Tibial nerve (tissue), 4 donors: ENCODE results near the gene SLC1A3. TPM values are rescaled to one million over a fixed set of nuclear protein-coding genes. Genes with fewer than 3 reads are reported as not detected.

Experiments
- DNase-seq, 2 donors: peaks; one replicate each; pipeline ENCODE4 v3.0.0-alpha.2; 2019; ENCODE audit warnings: low spot score in 2 of 2
- H3K27ac ChIP-seq, 4 donors: fragments of 200-600 bp; sonication (generic) in 3 of 4; one replicate each; pipeline ENCODE4 v1.5.1; 2017 to 2019; ENCODE audit warnings: mild to moderate bottlenecking in 1 of 4
- H3K27me3 ChIP-seq, 2 donors: fragments of 200-600 bp; sonication (generic) in 1 of 2; one replicate each; pipeline versions ENCODE4 v1.5.1 to v1.6.0; 2017 to 2019
- H3K36me3 ChIP-seq, 3 donors: fragments of 200-600 bp; sonication (generic); one replicate each; pipeline ENCODE4 v1.5.1; 2018 to 2019
- H3K4me1 ChIP-seq, 4 donors: fragments of 200-600 bp; sonication (generic) in 3 of 4; one replicate each; pipeline ENCODE4 v1.5.1; 2017 to 2019
- H3K4me3 ChIP-seq, 4 donors: fragments of 200-600 bp; sonication (generic) in 3 of 4; one replicate each; pipeline ENCODE4 v1.5.1; 2017 to 2019; ENCODE audit warnings: mild to moderate bottlenecking in 1 of 4, moderate library complexity in 1 of 4
- H3K9me3 ChIP-seq, 4 donors: fragments of 200-600 bp; sonication (generic) in 3 of 4; one replicate each; pipeline ENCODE4 v1.5.1; 2017 to 2019
- CTCF ChIP-seq, 5 experiments: fragments of 200-600 bp in 3 of 5; fragments of 450-650 bp in 2 of 5; sonication (generic) in 3 of 5; IDR thresholded peaks; one replicate each; pipeline ENCODE4 v1.5.1; 2016 to 2019; ENCODE audit warnings: antibody characterized with exemption in 5 of 5, mild to moderate bottlenecking in 3 of 5, moderate library complexity in 2 of 5
- EP300 ChIP-seq, 2 donors: sonication (generic); formaldehyde crosslinking; IDR thresholded peaks; one replicate each; pipeline ENCODE4 v1.6.1; 2017; ENCODE audit warnings: antibody characterized with exemption in 2 of 2, mild to moderate bottlenecking in 1 of 2
- POLR2A ChIP-seq, 2 donors: fragments of 450-650 bp; IDR thresholded peaks; one replicate each; pipeline ENCODE4 v1.6.1; 2017; ENCODE audit warnings: antibody characterized with exemption in 2 of 2, mild to moderate bottlenecking in 2 of 2, moderate library complexity in 2 of 2
- WGBS, 2 donors: methylation state at CpG; one replicate each; pipeline ENCODE4 v1.1.5; 2018; 5-methylcytosine and 5-hydroxymethylcytosine counted together
- total RNA-seq, 4 donors: library from RNA; depleted of rRNA; stranded (reverse); fragments of >200 nt; gene quantifications; one replicate each; pipeline ENCODE4 v1.1.0, GENCODE V29; 2016

SLC1A3 gene
- total RNA-seq, 4 donors from 2014 or later = 22.0 to 123 (median 75.0) TPM

GRCh38 chr5:36593867-36594266, 12.5 kb upstream of the SLC1A3 start:
- no peak overlapping the region for H3K27ac ChIP-seq
- 60 to 66% methylated on average over 4 of the region's 4 CpGs for WGBS, 2 donors
- no peaks in the 10 kb centered on the region for H3K9me3 ChIP-seq
- no peaks in the 10 kb centered on the region for H3K27me3 ChIP-seq
- H3K4me1 ChIP-seq = no peaks in the 10 kb centered on the region
- no peaks in the 10 kb centered on the region for H3K36me3 ChIP-seq
- DNase-seq = no peak
- TF ChIP-seq POLR2A (IDR thresholded peaks at IDR 0.05) (no peak), EP300 (IDR thresholded peaks at IDR 0.05) (no peak), CTCF (IDR thresholded peaks at IDR 0.05) (no peak)
- H3K4me3 ChIP-seq = no peak overlapping the region

GRCh38 chr5:36596247-36596646, 10.2 kb upstream of the SLC1A3 start:
- H3K27me3 ChIP-seq = no peaks in the 10 kb centered on the region
- no peaks in the 10 kb centered on the region for H3K36me3 ChIP-seq
- H3K4me3 ChIP-seq = no peak overlapping the region
- no peak for DNase-seq
- H3K27ac ChIP-seq = no peak overlapping the region
- H3K4me1 ChIP-seq = peaks cover 0 to 11% (median 2%) of the 10 kb centered on the region in 4 donors
- WGBS, 2 donors = 94 to 97% methylated on average over 1 of the region's 1 CpG
- no peak for TF ChIP-seq CTCF (IDR thresholded peaks at IDR 0.05)
- TF ChIP-seq POLR2A (IDR thresholded peaks at IDR 0.05) = no peak
- TF ChIP-seq EP300 (IDR thresholded peaks at IDR 0.05) = no peak
- H3K9me3 ChIP-seq = no peaks in the 10 kb centered on the region

- Histone ChIP-seq H3K27me3 (no peaks in the 10 kb centered on the region), H3K36me3 (no peaks in the 10 kb centered on the region), H3K9me3 (no peaks in the 10 kb centered on the region), H3K4me3 (no peak overlapping the region), H3K27ac (no peak overlapping the region), H3K4me1 (peaks cover 0 to 11% (median 2%) of the 10 kb centered on the region in 4 donors)
- DNase-seq = no peak
- TF ChIP-seq EP300 (IDR thresholded peaks at IDR 0.05) (no peak), POLR2A (IDR thresholded peaks at IDR 0.05) (no peak), CTCF (IDR thresholded peaks at IDR 0.05) (no peak)
- WGBS, 2 donors = 86 to 87% methylated on average over 6 of the region's 6 CpGs
Measured at GRCh38 chr5:36596756-36597155, 9.7 kb upstream of the SLC1A3 start.

GRCh38 chr5:36598045-36598444, 8.4 kb upstream of the SLC1A3 start:
- Histone ChIP-seq H3K4me1 (peaks cover 0 to 11% (median 2%) of the 10 kb centered on the region in 4 donors), H3K4me3 (no peak overlapping the region), H3K27ac (no peak overlapping the region), H3K27me3 (no peaks in the 10 kb centered on the region), H3K9me3 (no peaks in the 10 kb centered on the region), H3K36me3 (no peaks in the 10 kb centered on the region)
- whole genome bisulfite sequencing, 2 donors = 33 to 46% methylated on average over 3 of the region's 3 CpGs
- no peak for TF ChIP-seq EP300 (IDR thresholded peaks at IDR 0.05)
- no peak for TF ChIP-seq POLR2A (IDR thresholded peaks at IDR 0.05)
- no peak for TF ChIP-seq CTCF (IDR thresholded peaks at IDR 0.05)
- DNase-seq = no peak

GRCh38 chr5:36599986-36600779, 6.2 kb upstream of the SLC1A3 start:
- no peak for TF ChIP-seq POLR2A (IDR thresholded peaks at IDR 0.05)
- no peak for TF ChIP-seq CTCF (IDR thresholded peaks at IDR 0.05)
- TF ChIP-seq EP300 (IDR thresholded peaks at IDR 0.05) = no peak
- no peak for DNase-seq
- H3K27me3 ChIP-seq = no peaks in the 10 kb centered on the region
- H3K27ac ChIP-seq = peak overlapping the region in 1 of 4 donors; percentile 36
- no peaks in the 10 kb centered on the region for H3K36me3 ChIP-seq
- no peaks in the 10 kb centered on the region for H3K9me3 ChIP-seq
- peaks cover 0 to 11% (median 2%) of the 10 kb centered on the region in 4 donors for H3K4me1 ChIP-seq
- H3K4me3 ChIP-seq = no peak overlapping the region
- WGBS, 2 donors = 57 to 64% methylated on average over 6 of the region's 6 CpGs
